Measurements from ENCODE around the gene NTNG2.

GRCh38 chr9:132194508-132194907 lies 32.6 kb downstream of the NTNG2 start:
- TF ChIP-seq POLR2A (IDR thresholded peaks at IDR 0.05; ENCODE audit: low read depth, low read length), result no peak
- no peak for TF ChIP-seq POLR2AphosphoS5 (IDR thresholded peaks at IDR 0.05; ENCODE audit: low read depth, low read length)
- TF ChIP-seq TAF1 (IDR thresholded peaks at IDR 0.05; ENCODE audit: borderline replicate concordance, low read depth, low read length), result no peak
